Fibroblast of villous mesenchyme (primary cell): ENCODE results near the gene EPB41L3. TPM values are rescaled to one million over a fixed set of nuclear protein-coding genes. Genes with fewer than 3 reads are reported as not detected.

Experiments used
- DNase-seq: peaks from one replicate; pipeline ENCODE4 v3.0.0-alpha.2; 2010; ENCODE audit warnings: low read depth
- H3K4me3 ChIP-seq: 2 replicates; pipeline ENCODE4 v1.5.1; 2011; ENCODE audit warnings: low read depth, mild to moderate bottlenecking, low read length
- CTCF ChIP-seq: IDR thresholded peaks from 2 replicates; pipeline ENCODE4 v1.5.1; 2012; ENCODE audit warnings: low read depth, mild to moderate bottlenecking, low read length; ENCODE audit not compliant: insufficient read depth
- total RNA-seq: library from RNA; depleted of rRNA; stranded (reverse); fragments of >200 nt; gene quantifications from 2 replicates; pipeline ENCODE4 v1.2.3, GENCODE V29; 2012

EPB41L3 gene
- total RNA-seq, 1 donor: 0.43 TPM

- no peak for DNase-seq
- no peak overlapping the region for H3K4me3 ChIP-seq
- TF ChIP-seq CTCF: no peak
Observed at GRCh38 chr18:5457462-5457957, 86.3 kb downstream of the EPB41L3 start.

GRCh38 chr18:5456577-5457461 lies 87.0 kb downstream of the EPB41L3 start:
- TF ChIP-seq CTCF: peak; percentile 8
- no peak overlapping the region for H3K4me3 ChIP-seq
- no peak for DNase-seq

GRCh38 chr18:5455674-5456073 lies 88.1 kb downstream of the EPB41L3 start:
- no peak for DNase-seq
- H3K4me3 ChIP-seq: no peak overlapping the region
- no peak for TF ChIP-seq CTCF

GRCh38 chr18:5452943-5453443 lies 90.8 kb downstream of the EPB41L3 start:
- no peak for TF ChIP-seq CTCF
- no peak overlapping the region for H3K4me3 ChIP-seq
- DNase-seq: no peak

GRCh38 chr18:5451871-5452270 lies 91.9 kb downstream of the EPB41L3 start:
- no peak for TF ChIP-seq CTCF
- no peak overlapping the region for H3K4me3 ChIP-seq
- DNase-seq: no peak

- DNase-seq: no peak
- H3K4me3 ChIP-seq: no peak overlapping the region
- no peak for TF ChIP-seq CTCF
Observed at GRCh38 chr18:5451150-5451549, 92.6 kb downstream of the EPB41L3 start.
